ENCODE measurements around the gene NKAIN4.
"Not testable (repeated sequence)": the region's sequence is repeated elsewhere in the genome, so short reads cannot be mapped to it uniquely, and the experiment has no call there.

The NKAIN4 gene

GRCh38 chr20:63238514-63239125 is 15.6 kb downstream of the NKAIN4 start:
- in situ Hi-C loops (cut with MboI; ENCODE audit: low sequenced_read_pairs), result no loop called here

GRCh38 chr20:63238031-63238430 is 16.2 kb downstream of the NKAIN4 start:
- in situ Hi-C loops (cut with MboI; ENCODE audit: low sequenced_read_pairs), result no loop called here

GRCh38 chr20:63236116-63236837 is 18.0 kb downstream of the NKAIN4 start:
- in situ Hi-C loops (cut with MboI; ENCODE audit: low sequenced_read_pairs), result no loop called here

GRCh38 chr20:63235399-63235983 is 18.8 kb downstream of the NKAIN4 start, which contains the start of gene BIRC7:
Gene BIRC7, plus strand, starts transcription at chr20:63235905. Its CDS starts 192 bp downstream, at chr20:63236097.
- in situ Hi-C loops (cut with MboI; ENCODE audit: low sequenced_read_pairs), result no loop called here

GRCh38 chr20:63234693-63235398 is 19.4 kb downstream of the NKAIN4 start:
- in situ Hi-C loops (cut with MboI; ENCODE audit: low sequenced_read_pairs), result no loop called here

- in situ Hi-C loops (cut with MboI; ENCODE audit: low sequenced_read_pairs), result no loop called here
Observed at GRCh38 chr20:63233924-63234323, 20.3 kb downstream of the NKAIN4 start.

GRCh38 chr20:63233061-63233344 is 21.3 kb downstream of the NKAIN4 start:
- in situ Hi-C loops (cut with MboI; ENCODE audit: low sequenced_read_pairs), result no loop called here

GRCh38 chr20:63232235-63233060 is 21.8 kb downstream of the NKAIN4 start:
- in situ Hi-C loops (cut with MboI; ENCODE audit: low sequenced_read_pairs), result no loop called here

GRCh38 chr20:63230800-63231268 is 23.4 kb downstream of the NKAIN4 start:
- in situ Hi-C loops (cut with MboI; ENCODE audit: low sequenced_read_pairs), result no loop called here

GRCh38 chr20:63228806-63229205 is 25.5 kb downstream of the NKAIN4 start:
- in situ Hi-C loops (cut with MboI; ENCODE audit: low sequenced_read_pairs), result no loop called here

- in situ Hi-C loops (cut with MboI; ENCODE audit: low sequenced_read_pairs), result no loop called here
Observed at GRCh38 chr20:63227260-63227659, 27.0 kb downstream of the NKAIN4 start.

GRCh38 chr20:63226042-63226943 is 28.0 kb downstream of the NKAIN4 start:
- in situ Hi-C loops (cut with MboI; ENCODE audit: low sequenced_read_pairs), result no loop called here

GRCh38 chr20:63225082-63225454 is 29.2 kb downstream of the NKAIN4 start:
- in situ Hi-C loops (cut with MboI; ENCODE audit: low sequenced_read_pairs), result no loop called here

GRCh38 chr20:63224412-63225081 is 29.7 kb downstream of the NKAIN4 start:
- in situ Hi-C loops (cut with MboI; ENCODE audit: low sequenced_read_pairs), result no loop called here

GRCh38 chr20:63223826-63224207 is 30.4 kb downstream of the NKAIN4 start:
- in situ Hi-C loops (cut with MboI; ENCODE audit: low sequenced_read_pairs), result no loop called here

GRCh38 chr20:63223121-63223825 is 31.0 kb downstream of the NKAIN4 start:
- in situ Hi-C loops (cut with MboI; ENCODE audit: low sequenced_read_pairs), result no loop called here

GRCh38 chr20:63222541-63222940 is 31.7 kb downstream of the NKAIN4 start:
- in situ Hi-C loops (cut with MboI; ENCODE audit: low sequenced_read_pairs), result no loop called here

- in situ Hi-C loops (cut with MboI; ENCODE audit: low sequenced_read_pairs), result not testable (repeated sequence)
Observed at GRCh38 chr20:63221400-63222053, 32.7 kb downstream of the NKAIN4 start.
